Vagina (tissue), 2 donors: ENCODE data around the gene CREB3L2.

Source experiments
- POLR2A ChIP-seq, 2 donors: fragments of 450-650 bp; IDR thresholded peaks; one replicate each; pipeline ENCODE4 v1.6.1; 2017; ENCODE audit warnings: antibody characterized with exemption in 2 of 2, mild to moderate bottlenecking in 2 of 2, moderate library complexity in 2 of 2
- POLR2AphosphoS5 ChIP-seq, 2 donors: sonication (generic); formaldehyde crosslinking; IDR thresholded peaks; one replicate each; pipeline ENCODE4 v1.9.0; 2017; ENCODE audit warnings: antibody characterized with exemption in 2 of 2, mild to moderate bottlenecking in 2 of 2, low read depth in 1 of 2; ENCODE audit not compliant: insufficient read depth in 1 of 2
- TF ChIP-seq, protein P1 (sequence below), 3 experiments: fragments of 450-650 bp in 2 of 3; fragments of 200-600 bp in 1 of 3; sonication (generic) in 1 of 3; IDR thresholded peaks; one replicate each; pipeline ENCODE4 v1.5.1; 2017 to 2019; ENCODE audit warnings: antibody characterized with exemption in 3 of 3, mild to moderate bottlenecking in 2 of 3, moderate library complexity in 2 of 3

- TF ChIP-seq, protein P1, sequence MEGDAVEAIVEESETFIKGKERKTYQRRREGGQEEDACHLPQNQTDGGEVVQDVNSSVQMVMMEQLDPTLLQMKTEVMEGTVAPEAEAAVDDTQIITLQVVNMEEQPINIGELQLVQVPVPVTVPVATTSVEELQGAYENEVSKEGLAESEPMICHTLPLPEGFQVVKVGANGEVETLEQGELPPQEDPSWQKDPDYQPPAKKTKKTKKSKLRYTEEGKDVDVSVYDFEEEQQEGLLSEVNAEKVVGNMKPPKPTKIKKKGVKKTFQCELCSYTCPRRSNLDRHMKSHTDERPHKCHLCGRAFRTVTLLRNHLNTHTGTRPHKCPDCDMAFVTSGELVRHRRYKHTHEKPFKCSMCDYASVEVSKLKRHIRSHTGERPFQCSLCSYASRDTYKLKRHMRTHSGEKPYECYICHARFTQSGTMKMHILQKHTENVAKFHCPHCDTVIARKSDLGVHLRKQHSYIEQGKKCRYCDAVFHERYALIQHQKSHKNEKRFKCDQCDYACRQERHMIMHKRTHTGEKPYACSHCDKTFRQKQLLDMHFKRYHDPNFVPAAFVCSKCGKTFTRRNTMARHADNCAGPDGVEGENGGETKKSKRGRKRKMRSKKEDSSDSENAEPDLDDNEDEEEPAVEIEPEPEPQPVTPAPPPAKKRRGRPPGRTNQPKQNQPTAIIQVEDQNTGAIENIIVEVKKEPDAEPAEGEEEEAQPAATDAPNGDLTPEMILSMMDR (IDR thresholded peaks at IDR 0.05), result no peak
- TF ChIP-seq POLR2A (IDR thresholded peaks at IDR 0.05), result no peak
- TF ChIP-seq POLR2AphosphoS5 (IDR thresholded peaks at IDR 0.05; ENCODE audit: insufficient read depth in 1 of 2, low read depth in 1 of 2), result no peak
Observed at GRCh38 chr7:137994216-137994615, 7.7 kb downstream of the CREB3L2 start.
